HepG2 (cell line): ENCODE measurements around the gene GRIK3. TPM values are rescaled to one million over a fixed set of nuclear protein-coding genes. Genes with fewer than 3 reads are reported as not detected.

Source experiments
- ATF4 ChIP-seq, 2 experiments: fragments of 450-650 bp in 1 of 2; sonication (generic) in 1 of 2; formaldehyde crosslinking; IDR thresholded peaks; 2 replicates each; pipeline versions ENCODE4 v1.5.0 to v1.8.0; 2020 to 2022; ENCODE audit warnings: mild to moderate bottlenecking in 1 of 2, missing genetic modification reagents in 1 of 2
- EHMT2 ChIP-seq: fragments of 200-600 bp; sonication (generic); IDR thresholded peaks from 2 replicates; pipeline ENCODE4 v1.7.0; 2017; ENCODE audit warnings: antibody characterized with exemption, low read depth, low read length, borderline replicate concordance
- HMG20A ChIP-seq: IDR thresholded peaks from 2 replicates; pipeline ENCODE4 v1.6.1; 2016; ENCODE audit warnings: borderline replicate concordance
- MIER2 ChIP-seq: IDR thresholded peaks from 2 replicates; pipeline ENCODE4 v1.6.1; 2016; ENCODE audit warnings: missing biosample characterization, missing genetic modification reagents
- MXD1 ChIP-seq: sonication (generic); formaldehyde crosslinking; IDR thresholded peaks from 2 replicates; pipeline ENCODE4 v1.4.0; 2020; ENCODE audit warnings: mild to moderate bottlenecking, missing genetic modification reagents
- NKX3-1 ChIP-seq: sonication (generic); formaldehyde crosslinking; IDR thresholded peaks from 2 replicates; pipeline ENCODE4 v1.5.0; 2020; ENCODE audit warnings: missing genetic modification reagents
- RARA ChIP-seq: IDR thresholded peaks from 2 replicates; pipeline ENCODE4 v1.6.1; 2016; ENCODE audit warnings: missing genetic modification reagents, missing compliant biosample characterization
- REST ChIP-seq, 2 experiments: IDR thresholded peaks; 2 replicates each; pipeline ENCODE4 v1.6.1; 2011 to 2012; ENCODE audit warnings: low read length in 2 of 2, borderline replicate concordance in 1 of 2, low read depth in 1 of 2, mild to moderate bottlenecking in 1 of 2, moderate library complexity in 1 of 2
- SALL1 ChIP-seq: sonication (generic); formaldehyde crosslinking; IDR thresholded peaks from 2 replicates; pipeline ENCODE4 v1.8.0; 2022; ENCODE audit warnings: mild to moderate bottlenecking, missing genetic modification reagents
- WIZ ChIP-seq: sonication (generic); formaldehyde crosslinking; IDR thresholded peaks from 2 replicates; pipeline ENCODE4 v1.5.1; 2020; ENCODE audit warnings: mild to moderate bottlenecking, missing genetic modification reagents
- ZBTB49 ChIP-seq: sonication (generic); formaldehyde crosslinking; IDR thresholded peaks from 2 replicates; pipeline ENCODE4 v1.4.0; 2020; ENCODE audit warnings: missing genetic modification reagents, borderline replicate concordance
- ZNF124 ChIP-seq: sonication (generic); formaldehyde crosslinking; IDR thresholded peaks from 2 replicates; pipeline ENCODE4 v1.4.0; 2020; ENCODE audit warnings: missing genetic modification reagents
- ZNF232 ChIP-seq: sonication (generic); formaldehyde crosslinking; IDR thresholded peaks from 2 replicates; pipeline ENCODE4 v1.4.0; 2020; ENCODE audit warnings: missing genetic modification reagents, borderline replicate concordance
- ZNF343 ChIP-seq: sonication (generic); formaldehyde crosslinking; IDR thresholded peaks from 2 replicates; pipeline ENCODE4 v1.4.0; 2020; ENCODE audit warnings: mild to moderate bottlenecking, missing genetic modification reagents
- ZNF574 ChIP-seq: sonication (generic); formaldehyde crosslinking; IDR thresholded peaks from 2 replicates; pipeline ENCODE4 v1.4.0; 2020; ENCODE audit warnings: missing genetic modification reagents
- ZNF75D ChIP-seq: sonication (generic); formaldehyde crosslinking; IDR thresholded peaks from 2 replicates; pipeline ENCODE4 v1.8.1; 2023; ENCODE audit warnings: missing genetic modification reagents, mild to moderate bottlenecking, borderline replicate concordance
- ZNF773 ChIP-seq: sonication (generic); formaldehyde crosslinking; IDR thresholded peaks from 2 replicates; pipeline ENCODE4 v1.4.0; 2020; ENCODE audit warnings: missing genetic modification reagents, borderline replicate concordance
- polyA plus RNA-seq, 8 experiments: library from polyadenylated mRNA; depleted of rRNA in 3 of 8; stranded (reverse) in 7 of 8; unstranded in 1 of 8; fragments of >200 nt; fragmentation: Illumina TruSeq in 4 of 8; extraction: Trizol in 4 of 8; gene quantifications; 2 replicates each; pipeline versions ENCODE4 v1.2.1 to v1.2.3, GENCODE V29; 2011 to 2016; ENCODE audit warnings: low read depth in 4 of 8, missing spikeins in 1 of 8, mixed read lengths in 1 of 8; ENCODE audit not compliant: insufficient read depth in 1 of 8
- total RNA-seq, 5 experiments: library from RNA; depleted of rRNA; stranded (reverse); fragments of >200 nt; fragmentation: Illumina TruSeq; extraction: Trizol; gene quantifications; 2 replicates each; pipeline ENCODE4 v1.2.3, GENCODE V29; 2016; ENCODE audit warnings: low read depth in 1 of 5
- TF ChIP-seq, protein P1 (sequence below): sonication (generic); formaldehyde crosslinking; IDR thresholded peaks from 2 replicates; pipeline ENCODE4 v1.5.0; 2020; ENCODE audit warnings: missing genetic modification reagents

Gene GRIK3
- total and polyA plus RNA-seq, 2 of the 13 experiments (the other 11 are each of a cell fraction or from before 2014, with no cell fraction given): not detected

DNA sequence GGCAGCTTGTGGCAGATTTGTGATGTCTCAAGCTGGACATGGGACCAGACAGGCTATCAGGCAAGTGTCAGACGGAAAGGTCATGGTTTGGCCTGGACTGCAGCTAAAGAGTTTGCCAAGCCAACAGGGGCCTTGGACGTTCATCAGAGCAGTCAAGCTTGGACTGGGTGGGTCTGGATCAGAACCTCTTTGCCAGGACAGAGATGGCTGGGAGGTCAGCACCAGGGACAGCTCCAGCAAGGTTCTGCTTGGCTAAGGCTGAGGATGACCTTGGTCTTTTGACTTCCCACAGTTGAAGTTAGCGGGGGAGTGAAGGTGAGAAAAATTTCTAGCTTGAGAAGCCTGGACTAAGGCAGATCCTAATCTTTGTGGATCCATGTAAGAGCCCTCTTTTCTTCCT is 68.1 kb downstream of the GRIK3 start (continued):
- TF ChIP-seq REST (IDR thresholded peaks at IDR 0.05; ENCODE audit: borderline replicate concordance in 1 of 2, low read depth in 1 of 2, low read length in 2 of 2) (peak; percentile 88 to 95), ZNF343 (CRISPR knock-in tag) (no peak), WIZ (peak; percentile 82; the same call in 1 of the 2 replicates), ZNF75D (no peak), SALL1 (CRISPR knock-in tag) (peak; percentile 58; the same call in 1 of the 2 replicates), MIER2 (CRISPR knock-in tag) (peak; percentile 97), ZNF773 (0 out of 2 replicates have a peak, but pooled peaks have one; percentile 62), ZNF232 (CRISPR knock-in tag) (peak; percentile 62; the same call in 1 of the 2 replicates), MXD1 (CRISPR knock-in tag) (0 out of 2 replicates have a peak, but pooled peaks have one; percentile 43), ZBTB49 (CRISPR knock-in tag) (0 out of 2 replicates have a peak, but pooled peaks have one; percentile 47), EHMT2 (peak; percentile 92), ATF4 (CRISPR knock-in tag; IDR thresholded peaks at IDR 0.05) (no peak), NKX3-1 (CRISPR knock-in tag) (0 out of 2 replicates have a peak, but pooled peaks have one; percentile 31), HMG20A (no peak), ZNF124 (CRISPR knock-in tag) (0 out of 2 replicates have a peak, but pooled peaks have one; percentile 39), ZNF574 (CRISPR knock-in tag) (peak; percentile 16; the same call in 1 of the 2 replicates), RARA (CRISPR knock-in tag) (0 out of 2 replicates have a peak, but pooled peaks have one; percentile 21)
- TF ChIP-seq, protein P1, sequence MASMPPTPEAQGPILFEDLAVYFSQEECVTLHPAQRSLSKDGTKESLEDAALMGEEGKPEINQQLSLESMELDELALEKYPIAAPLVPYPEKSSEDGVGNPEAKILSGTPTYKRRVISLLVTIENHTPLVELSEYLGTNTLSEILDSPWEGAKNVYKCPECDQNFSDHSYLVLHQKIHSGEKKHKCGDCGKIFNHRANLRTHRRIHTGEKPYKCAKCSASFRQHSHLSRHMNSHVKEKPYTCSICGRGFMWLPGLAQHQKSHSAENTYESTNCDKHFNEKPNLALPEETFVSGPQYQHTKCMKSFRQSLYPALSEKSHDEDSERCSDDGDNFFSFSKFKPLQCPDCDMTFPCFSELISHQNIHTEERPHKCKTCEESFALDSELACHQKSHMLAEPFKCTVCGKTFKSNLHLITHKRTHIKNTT (CRISPR knock-in tag): no peak
